ENCODE measurements around the gene IMPDH2. TPM values are rescaled to one million over a fixed set of nuclear protein-coding genes. Genes with fewer than 3 reads are reported as not detected.

Gene IMPDH2
- total and polyA plus RNA-seq, 2 of the 8 experiments (the other 6 are each of a cell fraction or from before 2014, with no cell fraction given): 374 to 409 TPM

- no peak overlapping the region for H2AK5ac ChIP-seq (ENCODE audit: low read depth, low read length)
- no peak overlapping the region for H3K4me3 ChIP-seq (ENCODE audit: extremely low read depth in 1 of 4, insufficient read depth in 2 of 4, low read depth in 3 of 4, low read length in 4 of 4)
- H2BK15ac ChIP-seq (ENCODE audit: low read length): no peak overlapping the region
- TF ChIP-seq RXRA (IDR thresholded peaks at IDR 0.05; ENCODE audit: insufficient read depth, low read depth, low read length): no peak
- TF ChIP-seq NRF1 (IDR thresholded peaks at IDR 0.05; ENCODE audit: low read depth, low read length): no peak
- no peak for TF ChIP-seq POLR2AphosphoS5 (IDR thresholded peaks at IDR 0.05; ENCODE audit: low read depth, low read length)
- no peak for TF ChIP-seq KDM1A (IDR thresholded peaks at IDR 0.05; ENCODE audit: borderline replicate concordance, low read length)
- TF ChIP-seq ATF3 (IDR thresholded peaks at IDR 0.05; ENCODE audit: insufficient read depth, low read depth, low read length): no peak
- no peak for TF ChIP-seq ZNF274 (IDR thresholded peaks at IDR 0.05; ENCODE audit: borderline replicate concordance, extremely low read depth, low read length)
- TF ChIP-seq RBBP5 (IDR thresholded peaks at IDR 0.05; ENCODE audit: borderline replicate concordance, low read depth, low read length): no peak
- H2BK20ac ChIP-seq (ENCODE audit: low read length): no peak overlapping the region
- H3K14ac ChIP-seq (ENCODE audit: insufficient read length): no peak overlapping the region
- H2BK120ac ChIP-seq (replicated peaks; ENCODE audit: low read depth, low read length): no peak overlapping the region
- DNase-seq (ENCODE audit: low read depth in 1 of 2, low spot score in 2 of 2) (no peak), FAIRE-seq (no peak)
- H4K91ac ChIP-seq (replicated peaks; ENCODE audit: insufficient read length, low read length): no peak overlapping the region
- H3K27me3 ChIP-seq (replicated peaks in 1 of 4; ENCODE audit: control insufficient read depth in 3 of 4, extremely low read depth in 1 of 4, insufficient read depth in 3 of 4, low read length in 3 of 4): no peaks in the 10 kb centered on the region
- H3K56ac ChIP-seq (replicated peaks; ENCODE audit: insufficient read length, low read depth, low read length): no peak overlapping the region
- no peak overlapping the region for H3K18ac ChIP-seq (ENCODE audit: extremely low read depth, low read length)
- H3K4me1 ChIP-seq (replicated peaks in 1 of 4; ENCODE audit: control insufficient read depth in 3 of 4, insufficient read depth in 4 of 4, low read length in 3 of 4): no peaks in the 10 kb centered on the region
- no peaks in the 10 kb centered on the region for H3K9me3 ChIP-seq (ENCODE audit: insufficient read depth in 2 of 2, low read depth in 1 of 2, low read length in 1 of 2)
- no peak overlapping the region for H2AFZ ChIP-seq (ENCODE audit: low read length)
- ChIA-PET CTCF (ENCODE audit: partially characterized antibody) (interaction anchor here (0.6 to 3.7 kb wide), 4 partner anchors 8 to 42 kb away, joined by 3 to 22 read pairs (median 3); partner anchors contain the start of gene NDUFAF3), POLR2A (ENCODE audit: partially characterized antibody) (interaction anchor here (0.9 to 3.4 kb wide), 5 partner anchors 9 to 377 kb away, joined by 3 to 13 read pairs (median 3); partner anchors contain the start of genes P4HTM and WDR6)
- no peak overlapping the region for H2BK12ac ChIP-seq (ENCODE audit: low read depth, low read length)
- no peak overlapping the region for H4K8ac ChIP-seq (ENCODE audit: extremely low read depth, insufficient read depth, low read length)
- WGBS, 2 experiments (ENCODE audit: extremely low coverage in 1 of 2, insufficient coverage in 1 of 2, insufficient read length in 1 of 2, insufficient replicate concordance in 2 of 2, low coverage in 1 of 2, low lambda C conversion rate in 2 of 2, missing lambda C conversion rate in 1 of 2): 88% methylated on average over 4 of the region's 4 CpGs; no CpG with 5 or more reads in 1 of the 2 experiments
- H3K9ac ChIP-seq (replicated peaks in 1 of 4; ENCODE audit: extremely low read depth in 1 of 4, low read depth in 3 of 4, low read length in 3 of 4): no peak overlapping the region
- H4K5ac ChIP-seq (ENCODE audit: insufficient read length, low read depth, low read length): no peak overlapping the region
- H3K27ac ChIP-seq (ENCODE audit: low read depth, low read length): no peak overlapping the region
- H3K36me3 ChIP-seq (ENCODE audit: control insufficient read depth in 2 of 4, insufficient read depth in 4 of 4, low read length in 3 of 4): peaks cover 18 to 79% (median 58%) of the 10 kb centered on the region in 4 experiments
- no peak overlapping the region for H3K23ac ChIP-seq (ENCODE audit: insufficient read length)
- no peaks in the 10 kb centered on the region for H3K79me2 ChIP-seq (ENCODE audit: control insufficient read depth in 1 of 2, insufficient read depth in 2 of 2, low read length in 2 of 2)
- no peak overlapping the region for H3K4me2 ChIP-seq (ENCODE audit: insufficient read depth in 1 of 2, low read depth in 2 of 2, low read length in 2 of 2)
- H3K79me1 ChIP-seq (ENCODE audit: low read depth, low read length): 0 out of 2 replicates have a peak, but pooled peaks cover 2% of the 10 kb centered on the region
- H3K4ac ChIP-seq (replicated peaks; ENCODE audit: insufficient read length, low read depth, low read length): no peak overlapping the region
- peaks cover 0 to 7% of the 10 kb centered on the region in 2 experiments for H4K20me1 ChIP-seq (replicated peaks in 1 of 2; ENCODE audit: control insufficient read depth in 1 of 2, insufficient read depth in 2 of 2, low read length in 2 of 2)
- H2BK5ac ChIP-seq (ENCODE audit: low read depth, low read length): no peak overlapping the region
- H3K23me2 ChIP-seq (ENCODE audit: low read depth, low read length): no peaks in the 10 kb centered on the region
These were observed 48.9 kb downstream of the IMPDH2 start for GRCh38 chr3:48980295-48980694.

Data from H1 (cell line).